Aorta (tissue), 5 donors: ENCODE results near the gene MIPOL1. TPM values are rescaled to one million over a fixed set of nuclear protein-coding genes. Genes with fewer than 3 reads are reported as not detected.

Experiments
- ATAC-seq: fragments of 200-7000 bp; cut with Tn5 transposase; one replicate; pipeline ENCODE4 v1.9.1; 2022; ENCODE audit warnings: moderate library complexity; ENCODE audit not compliant: low FRiP score
- DNase-seq, 2 donors: peaks; one replicate each; pipeline ENCODE4 v3.0.0-alpha.2; 2020
- H3K27ac ChIP-seq, 2 donors: one replicate each; pipeline ENCODE4 v1.5.1; 2013; ENCODE audit warnings: low read length in 2 of 2, mild to moderate bottlenecking in 2 of 2, moderate library complexity in 2 of 2, control low read depth in 1 of 2, inconsistent platforms in 1 of 2, low read depth in 1 of 2
- H3K27me3 ChIP-seq, 2 donors: one replicate each; pipeline ENCODE4 v1.6.1; 2013; ENCODE audit warnings: control low read depth in 1 of 2, low read length in 1 of 2, mild to moderate bottlenecking in 1 of 2, moderate library complexity in 1 of 2; ENCODE audit not compliant: insufficient read depth in 2 of 2, control insufficient read depth in 1 of 2
- H3K36me3 ChIP-seq, 2 donors: one replicate each; pipeline ENCODE4 v1.6.1; 2013; ENCODE audit warnings: control low read depth in 1 of 2, low read length in 1 of 2, mild to moderate bottlenecking in 1 of 2; ENCODE audit not compliant: insufficient read depth in 2 of 2, control insufficient read depth in 1 of 2
- H3K4me1 ChIP-seq, 2 donors: one replicate each; pipeline ENCODE4 v1.6.1; 2013; ENCODE audit warnings: low read length in 2 of 2, control low read depth in 1 of 2, mild to moderate bottlenecking in 1 of 2, moderate library complexity in 1 of 2; ENCODE audit not compliant: insufficient read depth in 2 of 2, control insufficient read depth in 1 of 2
- H3K4me3 ChIP-seq, 2 donors: one replicate each; pipeline ENCODE4 v1.5.1; 2013; ENCODE audit warnings: low read length in 2 of 2, control low read depth in 1 of 2, mild to moderate bottlenecking in 1 of 2
- H3K9me3 ChIP-seq: one replicate; pipeline ENCODE4 v1.6.1; 2013; ENCODE audit warnings: mild to moderate bottlenecking, low read length; ENCODE audit not compliant: control insufficient read depth
- WGBS, 2 donors: extraction: QIAGEN DNeasy Blood & Tissue Kit; methylation state at CpG; one replicate each; pipeline ENCODE4 v1.1.7; 2013; 5-methylcytosine and 5-hydroxymethylcytosine counted together
- intact Hi-C, 2 donors: fragments of 100-400 bp; cut with DNase I; formaldehyde crosslinking; loops; one replicate each; pipeline versions ENCODE4 v1.14.2 to v1.15.0; 2022
- polyA plus RNA-seq, 2 donors: library from polyadenylated mRNA; stranded (reverse); fragments of 200-250 nt; gene quantifications; one replicate each; pipeline ENCODE4 v1.2.3, GENCODE V29; 2013
- total RNA-seq, 2 donors: library from RNA; stranded (reverse); fragmentation: NEBNext Ultra II Directional; extraction: Animal tissue kit (Norgen Biotek cat#: 25700); gene quantifications; one replicate each; pipeline ENCODE4 v1.2.1, GENCODE V29; 2021
- donor health status: healthy with polysubstance abuse.
- donor health status: Bipolar disorder and iron deficiency.
- donor health status: DM: no; HTN: no; CAD: no.
- donor health status: DM: no; HTN: no; CAD: no.
- donor health status: DM: yes; HTN: yes; CAD: no.

MIPOL1 gene
- total and polyA plus RNA-seq, 4 donors = 3.4 to 20.6 (median 11.9) TPM

GRCh38 chr14:37497422-37497821 lies 299.7 kb downstream of the MIPOL1 start:
- no peak for ATAC-seq

GRCh38 chr14:37501877-37502276 lies 304.1 kb downstream of the MIPOL1 start:
- Histone ChIP-seq H3K9me3 (no peaks in the 10 kb centered on the region), H3K27me3 (no peaks in the 10 kb centered on the region), H3K27ac (no peak overlapping the region), H3K36me3 (no peaks in the 10 kb centered on the region), H3K4me3 (no peak overlapping the region), H3K4me1 (no peaks in the 10 kb centered on the region)
- no peak for ATAC-seq
- no peak for DNase-seq
- 90 to 93% methylated on average over 5 of the region's 5 CpGs for WGBS, 2 donors
- intact Hi-C loops = no loop called here

More at GRCh38 chr14:37497422-37497821, 299.7 kb downstream of the MIPOL1 start:
- Histone ChIP-seq H3K4me1 (no peaks in the 10 kb centered on the region), H3K9me3 (no peaks in the 10 kb centered on the region), H3K27me3 (no peaks in the 10 kb centered on the region), H3K4me3 (no peak overlapping the region), H3K36me3 (no peaks in the 10 kb centered on the region), H3K27ac (no peak overlapping the region)
- WGBS, 2 donors = 97 to 99% methylated on average over 2 of the region's 2 CpGs
- intact Hi-C loops = no loop called here
- DNase-seq = no peak

- 86 to 87% methylated on average over 3 of the region's 3 CpGs for WGBS, 2 donors
- H3K9me3 ChIP-seq = no peaks in the 10 kb centered on the region
- H3K27me3 ChIP-seq = no peaks in the 10 kb centered on the region
- no peaks in the 10 kb centered on the region for H3K4me1 ChIP-seq
- ATAC-seq (no peak), DNase-seq (no peak)
- H3K4me3 ChIP-seq = no peak overlapping the region
- no peaks in the 10 kb centered on the region for H3K36me3 ChIP-seq
- intact Hi-C loops = no loop called here
- no peak overlapping the region for H3K27ac ChIP-seq
Measured at GRCh38 chr14:37508503-37508902, 310.8 kb downstream of the MIPOL1 start.

- WGBS, 2 donors = 74 to 87% methylated on average over 3 of the region's 3 CpGs
- ATAC-seq = no peak
- no peaks in the 10 kb centered on the region for H3K27me3 ChIP-seq
- no peaks in the 10 kb centered on the region for H3K4me1 ChIP-seq
- H3K36me3 ChIP-seq = no peaks in the 10 kb centered on the region
- no peak overlapping the region for H3K27ac ChIP-seq
- intact Hi-C loops = no loop called here
- no peaks in the 10 kb centered on the region for H3K9me3 ChIP-seq
- no peak for DNase-seq
- no peak overlapping the region for H3K4me3 ChIP-seq
Measured at GRCh38 chr14:37512173-37512572, 314.4 kb downstream of the MIPOL1 start.

- Histone ChIP-seq H3K27ac (no peak overlapping the region), H3K36me3 (no peaks in the 10 kb centered on the region), H3K27me3 (no peaks in the 10 kb centered on the region), H3K4me3 (no peak overlapping the region), H3K4me1 (no peaks in the 10 kb centered on the region), H3K9me3 (no peaks in the 10 kb centered on the region)
- intact Hi-C loops = no loop called here
- WGBS, 2 donors = 67 to 78% methylated on average over 3 of the region's 3 CpGs
- DNase-seq (no peak), ATAC-seq (no peak)
Measured at GRCh38 chr14:37515771-37516170, 318.0 kb downstream of the MIPOL1 start.

GRCh38 chr14:37526994-37527393 lies 329.3 kb downstream of the MIPOL1 start:
- Histone ChIP-seq H3K27ac (no peak overlapping the region), H3K9me3 (no peaks in the 10 kb centered on the region), H3K4me3 (no peak overlapping the region), H3K27me3 (no peaks in the 10 kb centered on the region), H3K4me1 (no peaks in the 10 kb centered on the region), H3K36me3 (no peaks in the 10 kb centered on the region)
- 89 to 93% methylated on average over 2 of the region's 2 CpGs for WGBS, 2 donors
- intact Hi-C loops = no loop called here
- ATAC-seq = no peak
- DNase-seq = no peak

- Histone ChIP-seq H3K27me3 (no peaks in the 10 kb centered on the region), H3K4me1 (no peaks in the 10 kb centered on the region), H3K4me3 (no peak overlapping the region), H3K27ac (no peak overlapping the region), H3K36me3 (no peaks in the 10 kb centered on the region), H3K9me3 (no peaks in the 10 kb centered on the region)
- ATAC-seq (no peak), DNase-seq (no peak)
- intact Hi-C loops = no loop called here
- 92 to 97% methylated on average over 1 of the region's 1 CpG for WGBS, 2 donors
Measured at GRCh38 chr14:37539992-37540391, 342.3 kb downstream of the MIPOL1 start.

- ATAC-seq (no peak), DNase-seq (no peak)
- Histone ChIP-seq H3K9me3 (no peaks in the 10 kb centered on the region), H3K27ac (no peak overlapping the region), H3K36me3 (no peaks in the 10 kb centered on the region), H3K27me3 (no peaks in the 10 kb centered on the region), H3K4me1 (no peaks in the 10 kb centered on the region), H3K4me3 (no peak overlapping the region)
- 64 to 71% methylated on average over 2 of the region's 2 CpGs for WGBS, 2 donors
- intact Hi-C loops = no loop called here
Measured at GRCh38 chr14:37544407-37544806, 346.7 kb downstream of the MIPOL1 start.

GRCh38 chr14:37545174-37545573 lies 347.4 kb downstream of the MIPOL1 start:
- no peak for DNase-seq

More at GRCh38 chr14:37545174-37545573, 347.4 kb downstream of the MIPOL1 start:
- Histone ChIP-seq H3K36me3 (no peaks in the 10 kb centered on the region), H3K4me1 (no peaks in the 10 kb centered on the region), H3K27ac (no peak overlapping the region), H3K9me3 (no peaks in the 10 kb centered on the region), H3K27me3 (no peaks in the 10 kb centered on the region), H3K4me3 (no peak overlapping the region)
- no peak for ATAC-seq
- intact Hi-C loops = no loop called here
